ENCODE results near the gene ARHGAP33. TPM values are rescaled to one million over a fixed set of nuclear protein-coding genes. Genes with fewer than 3 reads are reported as not detected.
A peak's percentile ranks its signal among the peaks of the same experiment; 100 is the strongest.

ARHGAP33 gene
- total and polyA plus RNA-seq, 2 of the 8 experiments (the other 6 are each of a cell fraction or from before 2014, with no cell fraction given), result 6.5 to 25.2 TPM

GRCh38 chr19:35816262-35816661, 40.9 kb downstream of the ARHGAP33 start:
- DNase-seq (ENCODE audit: low read depth in 1 of 2, low spot score in 2 of 2), result peak in 1 of 2 experiments; percentile 31
- no peaks in the 10 kb centered on the region for H4K20me1 ChIP-seq (replicated peaks in 1 of 2; ENCODE audit: control insufficient read depth in 1 of 2, insufficient read depth in 2 of 2, low read length in 2 of 2)
- CTCF ChIA-PET (ENCODE audit: partially characterized antibody), result interaction anchor here (1.1 to 2.0 kb wide), 3 partner anchors 32 to 123 kb away, joined by 3 to 6 read pairs (median 4); no protein-coding TSS in a partner anchor
- no peak for FAIRE-seq
- peak overlapping the region in 1 of 2 experiments; percentile 1; a peak in 2 of 4 replicates for H3K4me2 ChIP-seq (ENCODE audit: insufficient read depth in 1 of 2, low read depth in 2 of 2, low read length in 2 of 2)
- H3K4me3 ChIP-seq (ENCODE audit: extremely low read depth in 1 of 4, insufficient read depth in 2 of 4, low read depth in 3 of 4, low read length in 4 of 4), result no peak overlapping the region
- H3K79me1 ChIP-seq (ENCODE audit: low read depth, low read length), result no peaks in the 10 kb centered on the region
- no peak overlapping the region for H2BK15ac ChIP-seq (ENCODE audit: low read length)
- H3K18ac ChIP-seq (ENCODE audit: extremely low read depth, low read length), result no peak overlapping the region; the same call in 1 of the 2 replicates
- WGBS, 2 experiments (ENCODE audit: extremely low coverage in 1 of 2, insufficient coverage in 1 of 2, insufficient read length in 1 of 2, insufficient replicate concordance in 2 of 2, low coverage in 1 of 2, low lambda C conversion rate in 2 of 2, missing lambda C conversion rate in 1 of 2), result 54% methylated on average over 6 of the region's 6 CpGs; no CpG with 5 or more reads in 1 of the 2 experiments
- no peaks in the 10 kb centered on the region for H3K23me2 ChIP-seq (ENCODE audit: low read depth, low read length)
- no peak for TF ChIP-seq YY1 (IDR thresholded peaks at IDR 0.05; ENCODE audit: low read depth, low read length)
- no peak for TF ChIP-seq USF2 (IDR thresholded peaks at IDR 0.05; ENCODE audit: low read length)
- TF ChIP-seq GABPA (IDR thresholded peaks at IDR 0.05; ENCODE audit: borderline replicate concordance, insufficient read depth, low read length), result no peak
- TF ChIP-seq CHD1 (IDR thresholded peaks at IDR 0.05; ENCODE audit: low read depth, low read length), result no peak
- TF ChIP-seq TAF7 (optimal IDR thresholded peaks at IDR 0.05; ENCODE audit: borderline replicate concordance, low read depth, low read length), result no peak
- TF ChIP-seq RBBP5 (IDR thresholded peaks at IDR 0.05; ENCODE audit: borderline replicate concordance, low read depth, low read length), result no peak
- TF ChIP-seq RXRA (IDR thresholded peaks at IDR 0.05; ENCODE audit: insufficient read depth, low read depth, low read length), result no peak
- TF ChIP-seq JUN (IDR thresholded peaks at IDR 0.05; ENCODE audit: low read depth, low read length), result no peak
- no peak for TF ChIP-seq TBP (IDR thresholded peaks at IDR 0.05; ENCODE audit: low read depth, low read length)
- no peak overlapping the region for H4K5ac ChIP-seq (ENCODE audit: insufficient read length, low read depth, low read length)
- no peak overlapping the region for H3K56ac ChIP-seq (replicated peaks; ENCODE audit: insufficient read length, low read depth, low read length)
- H3K79me2 ChIP-seq (ENCODE audit: control insufficient read depth in 1 of 2, insufficient read depth in 2 of 2, low read length in 2 of 2), result no peaks in the 10 kb centered on the region
- no peak overlapping the region for H4K91ac ChIP-seq (replicated peaks; ENCODE audit: insufficient read length, low read length)
- no peak overlapping the region for H3K23ac ChIP-seq (ENCODE audit: insufficient read length)
- no peak overlapping the region for H3K27ac ChIP-seq (ENCODE audit: low read depth, low read length)
- peak overlapping the region; percentile 16; the same call in 1 of the 2 replicates for H2BK5ac ChIP-seq (ENCODE audit: low read depth, low read length)
- H2AK5ac ChIP-seq (ENCODE audit: low read depth, low read length), result no peak overlapping the region
- peaks cover 0 to 4% (median 1%) of the 10 kb centered on the region in 4 experiments; a peak in 4 of 7 replicates for H3K4me1 ChIP-seq (replicated peaks in 1 of 4; ENCODE audit: control insufficient read depth in 3 of 4, insufficient read depth in 4 of 4, low read length in 3 of 4)
- H2BK120ac ChIP-seq (replicated peaks; ENCODE audit: low read depth, low read length), result no peak overlapping the region
- no peak overlapping the region for H3K14ac ChIP-seq (ENCODE audit: insufficient read length)
- H4K8ac ChIP-seq (ENCODE audit: extremely low read depth, insufficient read depth, low read length), result no peak overlapping the region
- no peak overlapping the region for H2BK20ac ChIP-seq (ENCODE audit: low read length)
- H2BK12ac ChIP-seq (ENCODE audit: low read depth, low read length), result 0 out of 2 replicates have a peak overlapping the region, but pooled peaks have one; percentile 60
- no peaks in the 10 kb centered on the region for H3K36me3 ChIP-seq (ENCODE audit: control insufficient read depth in 2 of 4, insufficient read depth in 4 of 4, low read length in 3 of 4)
- no peak overlapping the region for H2AFZ ChIP-seq (ENCODE audit: low read length)
- no peak overlapping the region for H3K4ac ChIP-seq (replicated peaks; ENCODE audit: insufficient read length, low read depth, low read length)
- no peak overlapping the region for H3K9ac ChIP-seq (replicated peaks in 1 of 4; ENCODE audit: extremely low read depth in 1 of 4, low read depth in 3 of 4, low read length in 3 of 4)
- POLR2A ChIA-PET (ENCODE audit: partially characterized antibody), result interaction anchor here (0.7 to 1.3 kb wide), 6 partner anchors 10 to 126 kb away, joined by 3 to 5 read pairs (median 4); partner anchors contain the start of gene HSPB6
- no peaks in the 10 kb centered on the region for H3K9me3 ChIP-seq (ENCODE audit: insufficient read depth in 2 of 2, low read depth in 1 of 2, low read length in 1 of 2)
- no peaks in the 10 kb centered on the region for H3K27me3 ChIP-seq (replicated peaks in 1 of 4; ENCODE audit: control insufficient read depth in 3 of 4, extremely low read depth in 1 of 4, insufficient read depth in 3 of 4, low read length in 3 of 4)
